A549 (cell line): ENCODE data around the gene GPR37L1. TPM values are rescaled to one million over a fixed set of nuclear protein-coding genes. Genes with fewer than 3 reads are reported as not detected.

Source experiments
- ATAC-seq, 2 experiments: fragments of 200-7000 bp in 1 of 2; fragments of >200 bp in 1 of 2; cut with Nextera tagmentation in 1 of 2; cut with Tn5 transposase in 1 of 2; 3 replicates each; pipeline versions ENCODE4 v1.8.0 to v1.9.1; 2018 to 2020; ENCODE audit warnings: mild to moderate bottlenecking in 1 of 2, moderate library complexity in 1 of 2
- CTCF ChIA-PET: fragments of 300-600 bp; sonication (Branson Sonifier 250); formaldehyde crosslinking; extraction: SDS; loops from one replicate; lab custom pipeline; 2021; ENCODE audit warnings: antibody characterized with exemption, inconsistent platforms; lab: Yijun Ruan, JAX
- POLR2A ChIA-PET: fragments of 350-600 bp; formaldehyde crosslinking; extraction: SDS; loops from one replicate; lab custom pipeline; 2021; ENCODE audit warnings: antibody characterized with exemption, inconsistent platforms; lab: Yijun Ruan, JAX
- DNase-seq, 2 experiments: peaks; one replicate each; pipeline versions ENCODE4 v3.0.0 to v3.0.0-alpha.2; 2011 to 2016; ENCODE audit warnings: low read depth in 1 of 2, low spot score in 1 of 2
- FAIRE-seq: peaks from 2 replicates; lab custom pipeline; 2011; peaks lifted over from hg19 to GRCh38; lab: Jason Lieb, UNC
- H3K27ac ChIP-seq, 2 experiments: fragments of >200 bp; sonication (Bioruptor Twin); formaldehyde crosslinking; 3 replicates each; pipeline ENCODE4 v1.5.1; 2016 to 2017
- H3K4me1 ChIP-seq: fragments of >200 bp; sonication (Bioruptor Twin); formaldehyde crosslinking; 3 replicates; pipeline ENCODE4 v1.6.1; 2016
- H3K4me2 ChIP-seq: fragments of >200 bp; sonication (Bioruptor Twin); formaldehyde crosslinking; 3 replicates; pipeline ENCODE4 v1.6.1; 2016
- H3K4me3 ChIP-seq: fragments of >200 bp; sonication (Bioruptor Twin); formaldehyde crosslinking; 3 replicates; pipeline ENCODE4 v1.5.1; 2016
- H3K9me3 ChIP-seq: fragments of >200 bp; sonication (Bioruptor Twin); formaldehyde crosslinking; 3 replicates; pipeline ENCODE4 v1.6.1; 2016
- CBX2 ChIP-seq: fragments of 200-600 bp; sonication (generic); IDR thresholded peaks from 2 replicates; pipeline ENCODE4 v1.6.1; 2016; ENCODE audit warnings: low read depth, mild to moderate bottlenecking, borderline replicate concordance
- ELK1 ChIP-seq: fragments of 150-350 bp; IDR thresholded peaks from 2 replicates; pipeline ENCODE4 v1.6.1; 2014; ENCODE audit warnings: low read depth, mild to moderate bottlenecking, low read length
- FOSL2 ChIP-seq, 2 experiments: fragments of 450-650 bp in 1 of 2; fragments of >200 bp in 1 of 2; sonication (Bioruptor Twin) in 1 of 2; formaldehyde crosslinking; IDR thresholded peaks; 2 replicates each; pipeline versions ENCODE4 v1.5.0 to v1.6.1; 2016 to 2020; ENCODE audit warnings: mild to moderate bottlenecking in 1 of 2, moderate library complexity in 1 of 2
- FOXS1 ChIP-seq: fragments of 250-450 bp; sonication (Bioruptor Pico); IDR thresholded peaks from 2 replicates; pipeline ENCODE4 v1.5.0; 2020; ENCODE audit warnings: mild to moderate bottlenecking, moderate library complexity
- GATA3 ChIP-seq: IDR thresholded peaks from 2 replicates; pipeline ENCODE4 v1.6.1; 2012; ENCODE audit warnings: borderline replicate concordance
- HDAC2 ChIP-seq: fragments of 200-600 bp; sonication (generic); IDR thresholded peaks from 2 replicates; pipeline ENCODE4 v1.6.1; 2016
- HES2 ChIP-seq: fragments of >200 bp; sonication (Bioruptor Twin); formaldehyde crosslinking; IDR thresholded peaks from 2 replicates; pipeline ENCODE4 v1.6.1; 2016
- HOXB5 ChIP-seq: fragments of 250-450 bp; sonication (Bioruptor Pico); IDR thresholded peaks from 2 replicates; pipeline ENCODE4 v1.5.0; 2020; ENCODE audit warnings: mild to moderate bottlenecking, moderate library complexity
- JUN ChIP-seq, 2 experiments: fragments of >200 bp; sonication (Bioruptor Twin); formaldehyde crosslinking; IDR thresholded peaks; 2 replicates in 1 of 2; 3 replicates in 1 of 2; pipeline ENCODE4 v1.6.1; 2016 to 2017
- KDM1A ChIP-seq: fragments of 200-600 bp; sonication (generic); IDR thresholded peaks from 2 replicates; pipeline ENCODE4 v1.6.1; 2016; ENCODE audit warnings: low read depth, mild to moderate bottlenecking
- MAX ChIP-seq: IDR thresholded peaks from 2 replicates; pipeline ENCODE4 v1.6.1; 2012
- PBX3 ChIP-seq: IDR thresholded peaks from 2 replicates; pipeline ENCODE4 v1.6.1; 2012
- PHF8 ChIP-seq: fragments of 200-600 bp; sonication (generic); IDR thresholded peaks from 2 replicates; pipeline ENCODE4 v1.6.1; 2016; ENCODE audit warnings: low read depth, mild to moderate bottlenecking, antibody characterized with exemption, moderate library complexity, borderline replicate concordance
- POLR2AphosphoS2 ChIP-seq: conservative IDR thresholded peaks from 2 replicates; pipeline ENCODE4 v1.6.1; 2012; ENCODE audit warnings: low read length, improper control_type of control experiment, inconsistent platforms
- RAD21 ChIP-seq, 2 experiments: fragments of >200 bp in 1 of 2; sonication (Bioruptor Twin) in 1 of 2; formaldehyde crosslinking in 1 of 2; IDR thresholded peaks in 1 of 2; conservative IDR thresholded peaks in 1 of 2; 2 replicates in 1 of 2; 3 replicates in 1 of 2; pipeline ENCODE4 v1.6.1; 2012 to 2018; ENCODE audit warnings: inconsistent platforms in 1 of 2
- REST ChIP-seq: fragments of 200-600 bp; sonication (generic); IDR thresholded peaks from 2 replicates; pipeline ENCODE4 v1.6.1; 2016; ENCODE audit warnings: antibody characterized with exemption, mild to moderate bottlenecking, moderate library complexity
- RNF2 ChIP-seq: fragments of 200-600 bp; sonication (generic); IDR thresholded peaks from 2 replicates; pipeline ENCODE4 v1.6.1; 2016; ENCODE audit warnings: low read depth, mild to moderate bottlenecking, antibody characterized with exemption, moderate library complexity, borderline replicate concordance
- SREBF2 ChIP-seq: fragments of 450-650 bp; IDR thresholded peaks from 2 replicates; pipeline ENCODE4 v1.6.1; 2014; ENCODE audit warnings: mild to moderate bottlenecking, moderate library complexity
- TP53 ChIP-seq: fragments of 250-450 bp; sonication (Bioruptor Pico); IDR thresholded peaks from 2 replicates; pipeline ENCODE4 v1.5.0; 2021; ENCODE audit warnings: mild to moderate bottlenecking, moderate library complexity
- ZC3H11A ChIP-seq: fragments of 450-650 bp; IDR thresholded peaks from 2 replicates; pipeline ENCODE4 v1.6.1; 2014; ENCODE audit warnings: antibody characterized with exemption, mild to moderate bottlenecking
- ZFP36 ChIP-seq: fragments of 450-650 bp; IDR thresholded peaks from 2 replicates; pipeline ENCODE4 v1.6.1; 2014; ENCODE audit warnings: borderline replicate concordance; ENCODE audit not compliant: partially characterized antibody
- ZSCAN20 ChIP-seq: fragments of 250-450 bp; sonication (Bioruptor Pico); IDR thresholded peaks from 2 replicates; pipeline ENCODE4 v1.8.0; 2022; ENCODE audit warnings: mild to moderate bottlenecking, moderate library complexity
- WGBS: methylation state at CpG from one replicate; pipeline ENCODE4 v1.1.6; 2017; ENCODE audit errors: missing lambda C conversion rate; 5-methylcytosine and 5-hydroxymethylcytosine counted together
- polyA plus RNA-seq, 4 experiments: library from polyadenylated mRNA; depleted of rRNA in 3 of 4; stranded (reverse); fragments of >200 nt; fragmentation: RNase III in 1 of 4; extraction: RNeasy Plus Mini Kit Qiagen cat#74134 plus additional on column Dnase treatment in 1 of 4; gene quantifications; 2 replicates in 3 of 4; 3 replicates in 1 of 4; pipeline ENCODE4 v1.2.3, GENCODE V29; 2011 to 2017

GPR37L1 gene
- polyA plus RNA-seq, 2 of the 4 experiments (the other 2 are of a cell fraction), result 0.08 to 0.13 TPM

GRCh38 chr1:202146993-202147392, 24.3 kb downstream of the GPR37L1 start:
- Histone ChIP-seq H3K4me2 (no peak overlapping the region), H3K9me3 (no peaks in the 10 kb centered on the region)
- DNase-seq, result no peak
- TF ChIP-seq HOXB5 (CRISPR knock-in tag), result no peak
- TF ChIP-seq POLR2AphosphoS2, result no peak
- TF ChIP-seq PHF8, result no peak
- no peak for TF ChIP-seq ZFP36
- no peak for TF ChIP-seq FOSL2 (IDR thresholded peaks at IDR 0.05)
- TF ChIP-seq FOSL2 (CRISPR knock-in tag; IDR thresholded peaks at IDR 0.05), result no peak
- no peak for TF ChIP-seq FOXS1 (CRISPR knock-in tag)
- no peak for TF ChIP-seq CBX2
- no peak for TF ChIP-seq TP53 (CRISPR knock-in tag)
- no peak for TF ChIP-seq MAX
- TF ChIP-seq, all 56 proteins: peak for 0
- Histone ChIP-seq H3K4me3 (no peak overlapping the region), H3K27ac (no peak overlapping the region), H3K4me1 (peaks cover 13% of the 10 kb centered on the region; the same call in 2 of the 3 replicates)
- ChIA-PET CTCF (interaction anchor here (1.0 to 6.2 kb wide), 6 partner anchors 8 to 251 kb away, joined by 3 to 42 read pairs (median 4); no protein-coding TSS in a partner anchor), POLR2A (no interaction called here)
- ATAC-seq (no peak), FAIRE-seq (no peak)
- whole genome bisulfite sequencing, result 71% methylated on average over 3 of the region's 3 CpGs

- Histone ChIP-seq H3K9me3 (no peaks in the 10 kb centered on the region), H3K27ac (no peak overlapping the region), H3K4me3 (no peak overlapping the region), H3K4me1 (peaks cover 6% of the 10 kb centered on the region; the same call in 2 of the 3 replicates), H3K4me2 (no peak overlapping the region)
- 77% methylated on average over 3 of the region's 4 CpGs for WGBS
- DNase-seq, result no peak
- CTCF ChIA-PET, result interaction anchor here (1.2 to 6.2 kb wide), 5 partner anchors 13 to 253 kb away, joined by 3 to 42 read pairs (median 3); no protein-coding TSS in a partner anchor
- FAIRE-seq, result no peak
- TF ChIP-seq RAD21 (conservative IDR thresholded peaks at IDR 0.05 in 1 of 2, IDR thresholded peaks at IDR 0.05 in 1 of 2) (no peak), JUN (IDR thresholded peaks at IDR 0.05) (no peak), ELK1 (no peak), RNF2 (no peak), GATA3 (no peak), PBX3 (no peak), HES2 (no peak), HDAC2 (no peak), REST (no peak), SREBF2 (no peak), ZC3H11A (no peak), KDM1A (no peak), ZSCAN20 (CRISPR knock-in tag) (no peak), PHF8 (no peak)
- TF ChIP-seq, all 56 proteins: peak for 0
- POLR2A ChIA-PET, result interaction anchor here (0.5 to 0.7 kb wide), 2 partner anchors 132 to 150 kb away, joined by 5 to 7 read pairs; no protein-coding TSS in a partner anchor
- no peak for ATAC-seq
Observed at GRCh38 chr1:202148391-202148790, 25.7 kb downstream of the GPR37L1 start.
